GM12878 (cell line): ENCODE measurements around the gene NIBAN1. TPM values are rescaled to one million over a fixed set of nuclear protein-coding genes. Genes with fewer than 3 reads are reported as not detected.
A peak's percentile ranks its signal among the peaks of the same experiment; 100 is the strongest.

Source experiments
- CBX5 ChIP-seq: sonication (generic); IDR thresholded peaks from 2 replicates; pipeline ENCODE4 v1.6.1; 2016; ENCODE audit warnings: low read depth, moderate library complexity, mild to moderate bottlenecking, inconsistent platforms
- CEBPB ChIP-seq, 2 experiments: fragments of 150-350 bp in 1 of 2; IDR thresholded peaks; 2 replicates each; pipeline ENCODE4 v1.6.1; 2012 to 2014; ENCODE audit warnings: low read depth in 2 of 2, low read length in 2 of 2, borderline replicate concordance in 1 of 2, inconsistent platforms in 1 of 2
- CHD1 ChIP-seq: IDR thresholded peaks from 2 replicates; pipeline ENCODE4 v1.6.1; 2012; ENCODE audit warnings: low read depth, low read length, improper control_type of control experiment
- CREM ChIP-seq: IDR thresholded peaks from 2 replicates; pipeline ENCODE4 v1.6.1; 2014; ENCODE audit warnings: antibody characterized with exemption, low read depth
- EGR1 ChIP-seq, 2 experiments: IDR thresholded peaks; 1 replicate in 1 of 2; 2 replicates in 1 of 2; pipeline ENCODE4 v1.6.1; 2011 to 2012; ENCODE audit warnings: low read depth in 2 of 2, low read length in 2 of 2, borderline replicate concordance in 1 of 2, mild to moderate bottlenecking in 1 of 2, moderate library complexity in 1 of 2
- ESRRA ChIP-seq: IDR thresholded peaks from 2 replicates; pipeline ENCODE4 v1.6.1; 2012; ENCODE audit warnings: mild to moderate bottlenecking, low read length, improper control_type of control experiment
- ETV6 ChIP-seq, 2 experiments: fragments of 450-650 bp in 1 of 2; IDR thresholded peaks in 1 of 2; conservative IDR thresholded peaks in 1 of 2; 2 replicates each; pipeline ENCODE4 v1.6.1; 2014; ENCODE audit warnings: antibody characterized with exemption in 1 of 2, borderline replicate concordance in 1 of 2, low read depth in 1 of 2, mild to moderate bottlenecking in 1 of 2, moderate library complexity in 1 of 2
- HDAC2 ChIP-seq: fragments of 200-600 bp; sonication (generic); IDR thresholded peaks from 2 replicates; pipeline ENCODE4 v1.6.1; 2017
- IRF4 ChIP-seq: IDR thresholded peaks from 2 replicates; pipeline ENCODE4 v1.6.1; 2011; ENCODE audit warnings: low read depth, low read length
- KDM1A ChIP-seq: fragments of 200-600 bp; sonication (generic); IDR thresholded peaks from 2 replicates; pipeline ENCODE4 v1.6.1; 2016; ENCODE audit warnings: borderline replicate concordance
- NFIC ChIP-seq: IDR thresholded peaks from 2 replicates; pipeline ENCODE4 v1.6.1; 2012; ENCODE audit warnings: low read depth, mild to moderate bottlenecking, inconsistent platforms, low read length, moderate library complexity
- NFXL1 ChIP-seq: fragments of 450-650 bp; IDR thresholded peaks from 2 replicates; pipeline ENCODE4 v1.6.1; 2017; ENCODE audit warnings: antibody characterized with exemption, mild to moderate bottlenecking, borderline replicate concordance
- PAX8 ChIP-seq: fragments of 450-650 bp; IDR thresholded peaks from 2 replicates; pipeline ENCODE4 v1.6.1; 2017; ENCODE audit warnings: mild to moderate bottlenecking, moderate library complexity
- POLR2AphosphoS2 ChIP-seq: IDR thresholded peaks from 2 replicates; pipeline ENCODE4 v1.6.1; 2011; ENCODE audit warnings: low read depth, mild to moderate bottlenecking, low read length, improper control_type of control experiment, moderate library complexity
- RELB ChIP-seq: fragments of 450-650 bp; IDR thresholded peaks from 2 replicates; pipeline ENCODE4 v1.6.1; 2017; ENCODE audit warnings: low read depth, mild to moderate bottlenecking, moderate library complexity
- SMAD5 ChIP-seq: IDR thresholded peaks from 2 replicates; pipeline ENCODE4 v1.6.1; 2016; ENCODE audit warnings: antibody characterized with exemption, low read depth
- SP1 ChIP-seq: IDR thresholded peaks from one replicate; pipeline ENCODE4 v1.6.1; 2011; ENCODE audit warnings: low read depth, low read length
- SREBF2 ChIP-seq: IDR thresholded peaks from 2 replicates; pipeline ENCODE4 v1.6.1; 2012; ENCODE audit warnings: mild to moderate bottlenecking, low read length
- SUPT20H ChIP-seq: IDR thresholded peaks from 2 replicates; pipeline ENCODE4 v1.6.1; 2011; ENCODE audit warnings: low read depth, mild to moderate bottlenecking, low read length, moderate library complexity, borderline replicate concordance; ENCODE audit not compliant: control insufficient read depth
- YY1 ChIP-seq: IDR thresholded peaks from 2 replicates; pipeline ENCODE4 v1.6.1; 2011; ENCODE audit warnings: low read depth, mild to moderate bottlenecking, low read length
- ZNF384 ChIP-seq: IDR thresholded peaks from 2 replicates; pipeline ENCODE4 v1.6.1; 2012; ENCODE audit warnings: low read depth, mild to moderate bottlenecking, low read length, improper control_type of control experiment, borderline replicate concordance
- ZSCAN29 ChIP-seq: fragments of 450-650 bp; IDR thresholded peaks from 2 replicates; pipeline ENCODE4 v1.6.1; 2017; ENCODE audit warnings: mild to moderate bottlenecking, moderate library complexity
- polyA plus RNA-seq, 11 experiments: library from polyadenylated mRNA; depleted of rRNA in 4 of 11; unstranded in 6 of 11; stranded (reverse) in 5 of 11; fragments of >200 nt; fragmentation: Nextera tagmentation in 4 of 11; fragmentation: Illumina TruSeq in 1 of 11; extraction: Ambion mirVana in 4 of 11; extraction: Trizol in 1 of 11; gene quantifications; 1 replicate in 1 of 11; 2 replicates in 10 of 11; pipeline versions ENCODE4 v1.2.1 to v1.2.3, GENCODE V29; 2011 to 2016; ENCODE audit warnings: inconsistent platforms in 2 of 11, missing spikeins in 2 of 11, low read depth in 1 of 11
- total RNA-seq, 4 experiments: library from RNA; depleted of rRNA in 3 of 4; stranded (reverse); fragments of >200 nt in 3 of 4; fragmentation: Illumina TruSeq in 1 of 4; extraction: Trizol in 1 of 4; gene quantifications; 2 replicates each; pipeline versions ENCODE4 v1.2.1 to v1.2.3, GENCODE V29; 2013 to 2021
- TF ChIP-seq, protein P1 (sequence below): fragments of 450-650 bp; IDR thresholded peaks from 2 replicates; pipeline ENCODE4 v1.6.1; 2016; ENCODE audit warnings: mild to moderate bottlenecking, moderate library complexity, borderline replicate concordance
- TF ChIP-seq, protein P2 (sequence below): fragments of 450-650 bp; formaldehyde crosslinking; IDR thresholded peaks from 2 replicates; pipeline ENCODE4 v1.5.0; 2022; ENCODE audit warnings: mild to moderate bottlenecking, missing genetic modification characterization

NIBAN1 gene
- total and polyA plus RNA-seq, 10 of the 15 experiments (the other 5 are each of a cell fraction or from before 2014, with no cell fraction given): 11.2 to 67.8 (median 44.3) TPM

DNA sequence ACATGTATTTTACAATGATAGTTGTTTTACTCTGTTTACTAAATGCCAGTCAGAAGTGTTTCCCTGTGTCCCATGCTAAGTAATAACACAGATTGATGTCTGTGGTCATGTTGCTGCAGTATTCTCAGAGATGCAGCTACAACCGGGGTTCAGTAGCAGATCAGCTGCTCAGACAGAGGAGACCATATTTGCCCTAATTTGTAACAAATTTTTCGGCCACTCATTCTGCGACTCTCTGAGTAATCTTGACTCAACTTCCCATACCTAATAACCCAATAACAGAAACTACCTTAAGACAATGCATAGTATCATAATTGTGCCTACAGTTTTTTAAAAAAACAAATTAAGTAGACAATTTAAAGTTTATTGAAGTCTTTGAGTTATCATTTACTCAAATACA, 32.6 kb downstream of the NIBAN1 start (continued):
- TF ChIP-seq SMAD5 (no peak), HDAC2 (no peak), ZNF384 (no peak), KDM1A (no peak), YY1 (peak; percentile 41; the same call in 1 of the 2 replicates), CEBPB (IDR thresholded peaks at IDR 0.05; ENCODE audit: borderline replicate concordance in 1 of 2, low read depth in 2 of 2, low read length in 2 of 2) (peak in 1 of 2 experiments; percentile 49; a peak in 1 of 4 replicates), RELB (no peak), CHD1 (no peak), ESRRA (no peak), CBX5 (peak; percentile 77; the same call in 1 of the 2 replicates), PAX8 (no peak), IRF4 (peak; percentile 81; the same call in 1 of the 2 replicates), POLR2AphosphoS2 (no peak), SREBF2 (no peak), EGR1 (IDR thresholded peaks at IDR 0.05; ENCODE audit: borderline replicate concordance in 1 of 2, low read depth in 2 of 2, low read length in 2 of 2) (no peak), ETV6 (conservative IDR thresholded peaks at IDR 0.05 in 1 of 2, IDR thresholded peaks at IDR 0.05 in 1 of 2; ENCODE audit: borderline replicate concordance in 1 of 2, low read depth in 1 of 2) (peak in 1 of 2 experiments; percentile 67; a peak in 2 of 4 replicates), SUPT20H (no peak), ZSCAN29 (no peak), NFXL1 (no peak), CREM (peak; percentile 74), NFIC (peak; percentile 87), SP1 (no peak)
- TF ChIP-seq, protein P1, sequence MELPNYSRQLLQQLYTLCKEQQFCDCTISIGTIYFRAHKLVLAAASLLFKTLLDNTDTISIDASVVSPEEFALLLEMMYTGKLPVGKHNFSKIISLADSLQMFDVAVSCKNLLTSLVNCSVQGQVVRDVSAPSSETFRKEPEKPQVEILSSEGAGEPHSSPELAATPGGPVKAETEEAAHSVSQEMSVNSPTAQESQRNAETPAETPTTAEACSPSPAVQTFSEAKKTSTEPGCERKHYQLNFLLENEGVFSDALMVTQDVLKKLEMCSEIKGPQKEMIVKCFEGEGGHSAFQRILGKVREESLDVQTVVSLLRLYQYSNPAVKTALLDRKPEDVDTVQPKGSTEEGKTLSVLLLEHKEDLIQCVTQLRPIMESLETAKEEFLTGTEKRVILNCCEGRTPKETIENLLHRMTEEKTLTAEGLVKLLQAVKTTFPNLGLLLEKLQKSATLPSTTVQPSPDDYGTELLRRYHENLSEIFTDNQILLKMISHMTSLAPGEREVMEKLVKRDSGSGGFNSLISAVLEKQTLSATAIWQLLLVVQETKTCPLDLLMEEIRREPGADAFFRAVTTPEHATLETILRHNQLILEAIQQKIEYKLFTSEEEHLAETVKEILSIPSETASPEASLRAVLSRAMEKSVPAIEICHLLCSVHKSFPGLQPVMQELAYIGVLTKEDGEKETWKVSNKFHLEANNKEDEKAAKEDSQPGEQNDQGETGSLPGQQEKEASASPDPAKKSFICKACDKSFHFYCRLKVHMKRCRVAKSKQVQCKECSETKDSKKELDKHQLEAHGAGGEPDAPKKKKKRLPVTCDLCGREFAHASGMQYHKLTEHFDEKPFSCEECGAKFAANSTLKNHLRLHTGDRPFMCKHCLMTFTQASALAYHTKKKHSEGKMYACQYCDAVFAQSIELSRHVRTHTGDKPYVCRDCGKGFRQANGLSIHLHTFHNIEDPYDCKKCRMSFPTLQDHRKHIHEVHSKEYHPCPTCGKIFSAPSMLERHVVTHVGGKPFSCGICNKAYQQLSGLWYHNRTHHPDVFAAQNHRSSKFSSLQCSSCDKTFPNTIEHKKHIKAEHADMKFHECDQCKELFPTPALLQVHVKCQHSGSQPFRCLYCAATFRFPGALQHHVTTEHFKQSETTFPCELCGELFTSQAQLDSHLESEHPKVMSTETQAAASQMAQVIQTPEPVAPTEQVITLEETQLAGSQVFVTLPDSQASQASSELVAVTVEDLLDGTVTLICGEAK: no peak
- TF ChIP-seq, protein P2, sequence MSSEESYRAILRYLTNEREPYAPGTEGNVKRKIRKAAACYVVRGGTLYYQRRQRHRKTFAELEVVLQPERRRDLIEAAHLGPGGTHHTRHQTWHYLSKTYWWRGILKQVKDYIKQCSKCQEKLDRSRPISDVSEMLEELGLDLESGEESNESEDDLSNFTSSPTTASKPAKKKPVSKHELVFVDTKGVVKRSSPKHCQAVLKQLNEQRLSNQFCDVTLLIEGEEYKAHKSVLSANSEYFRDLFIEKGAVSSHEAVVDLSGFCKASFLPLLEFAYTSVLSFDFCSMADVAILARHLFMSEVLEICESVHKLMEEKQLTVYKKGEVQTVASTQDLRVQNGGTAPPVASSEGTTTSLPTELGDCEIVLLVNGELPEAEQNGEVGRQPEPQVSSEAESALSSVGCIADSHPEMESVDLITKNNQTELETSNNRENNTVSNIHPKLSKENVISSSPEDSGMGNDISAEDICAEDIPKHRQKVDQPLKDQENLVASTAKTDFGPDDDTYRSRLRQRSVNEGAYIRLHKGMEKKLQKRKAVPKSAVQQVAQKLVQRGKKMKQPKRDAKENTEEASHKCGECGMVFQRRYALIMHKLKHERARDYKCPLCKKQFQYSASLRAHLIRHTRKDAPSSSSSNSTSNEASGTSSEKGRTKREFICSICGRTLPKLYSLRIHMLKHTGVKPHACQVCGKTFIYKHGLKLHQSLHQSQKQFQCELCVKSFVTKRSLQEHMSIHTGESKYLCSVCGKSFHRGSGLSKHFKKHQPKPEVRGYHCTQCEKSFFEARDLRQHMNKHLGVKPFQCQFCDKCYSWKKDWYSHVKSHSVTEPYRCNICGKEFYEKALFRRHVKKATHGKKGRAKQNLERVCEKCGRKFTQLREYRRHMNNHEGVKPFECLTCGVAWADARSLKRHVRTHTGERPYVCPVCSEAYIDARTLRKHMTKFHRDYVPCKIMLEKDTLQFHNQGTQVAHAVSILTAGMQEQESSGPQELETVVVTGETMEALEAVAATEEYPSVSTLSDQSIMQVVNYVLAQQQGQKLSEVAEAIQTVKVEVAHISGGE (CRISPR knock-in tag): no peak
